ENCODE data around the gene VMAC.
A peak's percentile ranks its signal among the peaks of the same experiment; 100 is the strongest.

GRCh38 chr19:5904352-5905113, at the start of gene VMAC:
- no peak for TF ChIP-seq REST (IDR thresholded peaks at IDR 0.05; ENCODE audit: insufficient read depth in 1 of 2, low read depth in 2 of 2, low read length in 2 of 2)
- no peak for TF ChIP-seq POLR2AphosphoS5 (IDR thresholded peaks at IDR 0.05; ENCODE audit: low read depth, low read length)
- TF ChIP-seq SIN3A (IDR thresholded peaks at IDR 0.05; ENCODE audit: borderline replicate concordance, insufficient read depth, low read length), result peak; percentile 8; the same call in 1 of the 2 replicates
- TF ChIP-seq FOXP2 (optimal IDR thresholded peaks at IDR 0.05; ENCODE audit: borderline replicate concordance, extremely low read depth, extremely low read length, insufficient read depth), result peak; percentile 13

Data from PFSK-1 (cell line).